OCI-LY7 (cell line): Measurements from ENCODE around the gene LRTM1.

Source experiments
- EZH2phosphoT487 ChIP-seq: fragments of 200-600 bp; sonication (generic); IDR thresholded peaks from 2 replicates; pipeline ENCODE4 v1.6.1; 2018; ENCODE audit warnings: low read depth, borderline replicate concordance, mild to moderate bottlenecking, mixed run types, antibody characterized with exemption, low read length, moderate library complexity, mixed read lengths
- TF ChIP-seq, protein P1 (sequence below): fragments of 200-600 bp; sonication (generic); conservative IDR thresholded peaks from 2 replicates; pipeline ENCODE4 v1.5.1; 2014; ENCODE audit warnings: mild to moderate bottlenecking, antibody characterized with exemption, low read length, moderate library complexity, mixed read lengths

DNA sequence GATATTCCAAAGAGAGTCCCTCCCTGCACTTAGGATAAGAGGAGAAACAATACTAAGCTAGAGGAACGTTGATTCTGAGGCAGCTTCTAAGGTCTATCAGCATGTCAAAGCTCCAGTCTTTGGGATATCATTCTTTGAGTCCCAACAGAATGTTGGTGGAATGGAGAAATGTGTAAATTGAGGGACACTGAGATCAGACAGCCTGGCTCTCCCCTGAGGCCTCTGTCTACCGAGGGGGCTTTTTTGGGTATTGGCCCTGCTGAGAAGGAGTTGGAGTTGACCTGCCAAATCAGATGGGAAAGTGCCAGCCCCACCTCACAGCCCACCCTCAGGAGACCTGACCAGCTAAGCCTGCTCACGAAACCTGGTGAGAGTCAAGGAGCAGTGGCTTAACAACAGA, 27.6 kb upstream of the LRTM1 start:
- TF ChIP-seq, protein P1, sequence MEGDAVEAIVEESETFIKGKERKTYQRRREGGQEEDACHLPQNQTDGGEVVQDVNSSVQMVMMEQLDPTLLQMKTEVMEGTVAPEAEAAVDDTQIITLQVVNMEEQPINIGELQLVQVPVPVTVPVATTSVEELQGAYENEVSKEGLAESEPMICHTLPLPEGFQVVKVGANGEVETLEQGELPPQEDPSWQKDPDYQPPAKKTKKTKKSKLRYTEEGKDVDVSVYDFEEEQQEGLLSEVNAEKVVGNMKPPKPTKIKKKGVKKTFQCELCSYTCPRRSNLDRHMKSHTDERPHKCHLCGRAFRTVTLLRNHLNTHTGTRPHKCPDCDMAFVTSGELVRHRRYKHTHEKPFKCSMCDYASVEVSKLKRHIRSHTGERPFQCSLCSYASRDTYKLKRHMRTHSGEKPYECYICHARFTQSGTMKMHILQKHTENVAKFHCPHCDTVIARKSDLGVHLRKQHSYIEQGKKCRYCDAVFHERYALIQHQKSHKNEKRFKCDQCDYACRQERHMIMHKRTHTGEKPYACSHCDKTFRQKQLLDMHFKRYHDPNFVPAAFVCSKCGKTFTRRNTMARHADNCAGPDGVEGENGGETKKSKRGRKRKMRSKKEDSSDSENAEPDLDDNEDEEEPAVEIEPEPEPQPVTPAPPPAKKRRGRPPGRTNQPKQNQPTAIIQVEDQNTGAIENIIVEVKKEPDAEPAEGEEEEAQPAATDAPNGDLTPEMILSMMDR: no peak
- no peak for TF ChIP-seq EZH2phosphoT487
